Endothelial cell of umbilical vein (primary cell): Measurements from ENCODE around the gene ZBTB17. TPM values are rescaled to one million over a fixed set of nuclear protein-coding genes. Genes with fewer than 3 reads are reported as not detected.

Source experiments
- BruUV-seq: library from RNA; stranded (reverse); fragments of 400-500 nt; replicated peaks from 2 replicates; lab custom pipeline; 2021; lab: Mats Ljungman, UMichigan
- CTCF ChIA-PET: fragments of 300-600, 350-600 bp; sonication (Branson Sonifier 250); formaldehyde crosslinking; loops from one replicate; lab custom pipeline; 2021; ENCODE audit warnings: antibody characterized with exemption, inconsistent platforms; lab: Charles Lee
- POLR2A ChIA-PET: fragments of 300-600, 350-600 bp; sonication (Branson Sonifier 250); formaldehyde crosslinking; loops from one replicate; lab custom pipeline; 2021; ENCODE audit warnings: antibody characterized with exemption, inconsistent platforms; lab: Charles Lee
- DNase-seq: peaks from one replicate; pipeline ENCODE4 v3.0.0-alpha.2; 2011; ENCODE audit warnings: low read depth, low spot score
- FAIRE-seq: peaks from 2 replicates; lab custom pipeline; 2011; peaks lifted over from hg19 to GRCh38; lab: Jason Lieb, UNC
- H2AFZ ChIP-seq: 2 replicates; pipeline ENCODE4 v1.6.0; 2012; ENCODE audit warnings: low read depth, low read length, control low read depth, inconsistent platforms
- H3K27ac ChIP-seq: 2 replicates; pipeline ENCODE4 v1.5.1; 2011; ENCODE audit warnings: low read depth, mild to moderate bottlenecking, control low read depth, low read length, moderate library complexity; ENCODE audit not compliant: insufficient read depth
- H3K27me3 ChIP-seq, 2 experiments: 2 replicates each; pipeline versions ENCODE4 v1.6.0 to v1.6.1; 2011; ENCODE audit warnings: low read length in 2 of 2, mixed read lengths in 1 of 2; ENCODE audit not compliant: control insufficient read depth in 2 of 2, insufficient read depth in 2 of 2
- H3K36me3 ChIP-seq, 2 experiments: 2 replicates in 1 of 2; 3 replicates in 1 of 2; pipeline ENCODE4 v1.5.1; 2011; ENCODE audit warnings: low read length in 2 of 2, mild to moderate bottlenecking in 1 of 2, moderate library complexity in 1 of 2; ENCODE audit not compliant: control insufficient read depth in 2 of 2, insufficient read depth in 2 of 2; ENCODE audit errors: extremely low read depth in 1 of 2
- H3K4me1 ChIP-seq: 3 replicates; pipeline ENCODE4 v1.5.1; 2011; ENCODE audit warnings: mild to moderate bottlenecking, low read length; ENCODE audit not compliant: control insufficient read depth, insufficient read depth; ENCODE audit errors: extremely low read depth
- H3K4me2 ChIP-seq: 2 replicates; pipeline ENCODE4 v1.6.1; 2011; ENCODE audit warnings: low read length, control low read depth, mixed read lengths; ENCODE audit not compliant: insufficient read depth
- H3K4me3 ChIP-seq, 3 experiments: fragments of 200-600 bp in 1 of 3; sonication (generic), shearing (Covaris generic) in 1 of 3; replicated peaks in 1 of 3; 2 replicates each; pipeline ENCODE4 v1.5.1; 2011 to 2016; ENCODE audit warnings: control low read depth in 3 of 3, low read length in 3 of 3, mild to moderate bottlenecking in 2 of 3, inconsistent platforms in 1 of 3, low read depth in 1 of 3, moderate library complexity in 1 of 3; ENCODE audit not compliant: insufficient read depth in 1 of 3
- H3K79me2 ChIP-seq: 2 replicates; pipeline ENCODE4 v1.6.0; 2012; ENCODE audit warnings: low read length, inconsistent platforms; ENCODE audit not compliant: control insufficient read depth, insufficient read depth
- H3K9ac ChIP-seq: replicated peaks from 2 replicates; pipeline ENCODE3; 2011; ENCODE audit warnings: low read length, control low read depth; ENCODE audit not compliant: insufficient read depth; ENCODE audit errors: extremely low read depth
- H3K9me1 ChIP-seq: replicated peaks from 3 replicates; pipeline ENCODE4 v1.6.0; 2011; ENCODE audit warnings: mild to moderate bottlenecking, low read length; ENCODE audit not compliant: control insufficient read depth, insufficient read depth; ENCODE audit errors: extremely low read depth
- H3K9me3 ChIP-seq: replicated peaks from 2 replicates; pipeline ENCODE4 v1.5.1; 2012; ENCODE audit warnings: low read length, inconsistent platforms; ENCODE audit not compliant: control insufficient read depth, insufficient read depth
- H4K20me1 ChIP-seq: replicated peaks from 2 replicates; pipeline ENCODE3; 2011; ENCODE audit warnings: mild to moderate bottlenecking, low read length; ENCODE audit not compliant: control insufficient read depth, insufficient read depth; ENCODE audit errors: extremely low read depth
- EZH2 ChIP-seq: IDR thresholded peaks from 2 replicates; pipeline ENCODE4 v1.6.1; 2012; ENCODE audit warnings: borderline replicate concordance, low read depth, mild to moderate bottlenecking, moderate library complexity, low read length, inconsistent platforms; ENCODE audit not compliant: severe bottlenecking
- FOS ChIP-seq: IDR thresholded peaks from 2 replicates; pipeline ENCODE4 v1.6.1; 2011; ENCODE audit warnings: mild to moderate bottlenecking, low read length, moderate library complexity, borderline replicate concordance; ENCODE audit not compliant: insufficient read depth
- GATA2 ChIP-seq: IDR thresholded peaks from 2 replicates; pipeline ENCODE4 v1.7.0; 2011; ENCODE audit warnings: low read depth, mild to moderate bottlenecking, moderate library complexity, mixed read lengths, low read length; ENCODE audit not compliant: insufficient read length, insufficient read depth
- JUN ChIP-seq: IDR thresholded peaks from 2 replicates; pipeline ENCODE4 v1.6.1; 2011; ENCODE audit warnings: borderline replicate concordance, low read depth; ENCODE audit not compliant: insufficient read length, insufficient read depth
- MYC ChIP-seq: IDR thresholded peaks from one replicate; pipeline ENCODE4 v1.6.1; 2011; ENCODE audit warnings: mild to moderate bottlenecking, low read depth, low read length
- POLR2A ChIP-seq: IDR thresholded peaks from 2 replicates; pipeline ENCODE4 v1.6.1; 2012; ENCODE audit warnings: low read depth, mild to moderate bottlenecking, control low read depth, low read length
- POLR2AphosphoS5 ChIP-seq: IDR thresholded peaks from 2 replicates; pipeline ENCODE4 v1.6.1; 2012; ENCODE audit warnings: low read depth, mild to moderate bottlenecking, control low read depth, low read length, moderate library complexity; ENCODE audit not compliant: insufficient read depth
- dilution Hi-C: fragments of 300-500 bp; cut with MboI; formaldehyde crosslinking; loops from one replicate; pipeline ENCODE4 v1.15.0; 2019; ENCODE audit warnings: low sequenced_read_pairs; ENCODE audit not compliant: extremely low pct_ligation_motif_present
- intact Hi-C: fragments of 100-400 bp; cut with micrococcal nuclease; formaldehyde crosslinking; loops from one replicate; pipeline ENCODE4 v1.10.0; 2022
- polyA plus RNA-seq, 4 experiments: library from polyadenylated mRNA; depleted of rRNA in 3 of 4; stranded (reverse) in 3 of 4; unstranded in 1 of 4; fragments of >200 nt; gene quantifications; 2 replicates each; pipeline versions ENCODE4 v1.2.1 to v1.2.3, GENCODE V29; 2011 to 2012; ENCODE audit warnings: missing spikeins in 1 of 4
- total RNA-seq: library from RNA; stranded (reverse); gene quantifications from 2 replicates; pipeline ENCODE4 v1.2.3, GENCODE V29; 2021
- TF ChIP-seq, protein P1 (sequence below): IDR thresholded peaks from 2 replicates; pipeline ENCODE4 v1.6.1; 2011; ENCODE audit not compliant: insufficient read depth, insufficient read length
- TF ChIP-seq, protein P2 (sequence below), 2 donors: IDR thresholded peaks; 1 replicate in 1 of 2; 2 replicates in 1 of 2; pipeline ENCODE4 v1.5.1; 2011; ENCODE audit warnings: low read length in 2 of 2, mild to moderate bottlenecking in 2 of 2, moderate library complexity in 2 of 2, control low read depth in 1 of 2, inconsistent platforms in 1 of 2, low read depth in 1 of 2; ENCODE audit not compliant: insufficient read depth in 1 of 2; ENCODE audit errors: extremely low read depth in 1 of 2

The ZBTB17 gene
- total and polyA plus RNA-seq, 2 donors (not counting 3 experiments of a cell fraction or from before 2014, with no cell fraction given): 43.9 to 72.7 TPM

DNA sequence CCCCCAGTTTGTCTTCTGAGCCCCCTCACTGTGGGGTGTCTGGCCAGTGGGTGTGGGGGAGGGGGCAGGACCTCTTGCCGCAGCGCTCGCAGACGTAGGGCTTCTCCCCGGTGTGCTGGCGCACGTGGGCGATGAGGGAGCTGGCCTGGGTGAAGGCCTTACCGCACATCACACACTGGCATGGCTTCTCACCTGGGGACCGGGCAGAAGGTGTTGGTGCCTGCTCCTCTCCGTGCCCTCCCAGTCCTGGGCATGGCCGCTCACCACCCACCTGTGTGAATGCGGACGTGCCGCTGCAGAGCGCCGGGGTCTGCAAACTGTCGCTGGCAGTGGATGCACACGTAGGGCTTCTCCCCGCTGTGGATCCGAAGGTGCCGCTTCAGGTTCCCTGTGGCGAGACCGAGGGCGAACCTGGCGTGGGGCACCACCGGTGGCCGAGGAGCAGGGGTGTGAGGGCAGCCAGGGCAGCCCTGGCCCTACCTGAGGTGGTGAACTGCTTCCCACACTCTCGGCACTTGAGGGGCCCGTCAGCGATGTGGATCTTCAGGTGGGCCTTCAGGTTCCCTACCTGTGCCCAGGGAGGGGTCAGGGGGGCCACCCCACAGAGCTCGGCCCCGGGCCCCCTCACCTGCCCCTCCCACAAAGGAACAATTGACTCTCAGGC is 32.4 kb downstream of the ZBTB17 start:
- Histone ChIP-seq H3K79me2 (peaks cover 4% of the 10 kb centered on the region), H3K4me3 (no peak overlapping the region), H2AFZ (no peak overlapping the region), H3K9me1 (no peaks in the 10 kb centered on the region), H3K36me3 (peaks cover 21 to 62% of the 10 kb centered on the region in 2 experiments), H3K9me3 (no peaks in the 10 kb centered on the region), H3K9ac (no peak overlapping the region), H3K4me2 (no peak overlapping the region), H3K27ac (no peak overlapping the region), H4K20me1 (no peaks in the 10 kb centered on the region), H3K27me3 (no peaks in the 10 kb centered on the region), H3K4me1 (peaks cover 11% of the 10 kb centered on the region)
- ChIA-PET CTCF (interaction anchor here (1.8 kb wide), 1 partner anchor 151 kb away, joined by 5 read pairs; no protein-coding TSS in a partner anchor), POLR2A (no interaction called here)
- TF ChIP-seq POLR2A (no peak), EZH2 (no peak), FOS (no peak), GATA2 (no peak), POLR2AphosphoS5 (no peak), MYC (no peak), JUN (no peak)
- TF ChIP-seq, protein P1, sequence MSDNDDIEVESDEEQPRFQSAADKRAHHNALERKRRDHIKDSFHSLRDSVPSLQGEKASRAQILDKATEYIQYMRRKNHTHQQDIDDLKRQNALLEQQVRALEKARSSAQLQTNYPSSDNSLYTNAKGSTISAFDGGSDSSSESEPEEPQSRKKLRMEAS: no peak
- TF ChIP-seq, protein P2, sequence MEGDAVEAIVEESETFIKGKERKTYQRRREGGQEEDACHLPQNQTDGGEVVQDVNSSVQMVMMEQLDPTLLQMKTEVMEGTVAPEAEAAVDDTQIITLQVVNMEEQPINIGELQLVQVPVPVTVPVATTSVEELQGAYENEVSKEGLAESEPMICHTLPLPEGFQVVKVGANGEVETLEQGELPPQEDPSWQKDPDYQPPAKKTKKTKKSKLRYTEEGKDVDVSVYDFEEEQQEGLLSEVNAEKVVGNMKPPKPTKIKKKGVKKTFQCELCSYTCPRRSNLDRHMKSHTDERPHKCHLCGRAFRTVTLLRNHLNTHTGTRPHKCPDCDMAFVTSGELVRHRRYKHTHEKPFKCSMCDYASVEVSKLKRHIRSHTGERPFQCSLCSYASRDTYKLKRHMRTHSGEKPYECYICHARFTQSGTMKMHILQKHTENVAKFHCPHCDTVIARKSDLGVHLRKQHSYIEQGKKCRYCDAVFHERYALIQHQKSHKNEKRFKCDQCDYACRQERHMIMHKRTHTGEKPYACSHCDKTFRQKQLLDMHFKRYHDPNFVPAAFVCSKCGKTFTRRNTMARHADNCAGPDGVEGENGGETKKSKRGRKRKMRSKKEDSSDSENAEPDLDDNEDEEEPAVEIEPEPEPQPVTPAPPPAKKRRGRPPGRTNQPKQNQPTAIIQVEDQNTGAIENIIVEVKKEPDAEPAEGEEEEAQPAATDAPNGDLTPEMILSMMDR (IDR thresholded peaks at IDR 0.05; ENCODE audit: extremely low read depth in 1 of 2, insufficient read depth in 1 of 2, low read depth in 1 of 2, low read length in 2 of 2): no peak
- dilution Hi-C loops (no loop called here), intact Hi-C loops (no loop called here)
- FAIRE-seq (no peak), DNase-seq (no peak)
- no TSS peak for BruUV-seq
